ENCODE results near the gene CACNA1S.

DNA sequence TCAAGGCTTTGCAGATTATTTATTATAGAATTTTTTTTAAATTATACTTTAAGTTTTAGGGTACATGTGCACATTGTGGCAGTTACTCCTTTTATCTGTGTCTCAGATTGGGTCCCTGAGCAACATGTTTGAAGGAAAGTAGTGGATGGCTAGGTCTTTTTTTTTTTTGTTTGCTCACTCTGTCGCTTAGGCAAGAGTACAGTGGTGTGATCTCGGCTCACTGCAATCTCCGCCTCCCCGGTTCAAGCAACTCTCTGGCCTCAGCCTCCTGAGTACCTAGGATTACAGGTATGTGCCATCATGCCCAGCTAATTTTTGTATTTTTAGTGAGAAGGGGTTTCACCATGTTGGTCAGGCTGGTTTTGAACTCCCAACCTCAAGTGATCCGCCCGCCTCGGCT is 49.1 kb downstream of the CACNA1S start:
- TF ChIP-seq, protein P1, sequence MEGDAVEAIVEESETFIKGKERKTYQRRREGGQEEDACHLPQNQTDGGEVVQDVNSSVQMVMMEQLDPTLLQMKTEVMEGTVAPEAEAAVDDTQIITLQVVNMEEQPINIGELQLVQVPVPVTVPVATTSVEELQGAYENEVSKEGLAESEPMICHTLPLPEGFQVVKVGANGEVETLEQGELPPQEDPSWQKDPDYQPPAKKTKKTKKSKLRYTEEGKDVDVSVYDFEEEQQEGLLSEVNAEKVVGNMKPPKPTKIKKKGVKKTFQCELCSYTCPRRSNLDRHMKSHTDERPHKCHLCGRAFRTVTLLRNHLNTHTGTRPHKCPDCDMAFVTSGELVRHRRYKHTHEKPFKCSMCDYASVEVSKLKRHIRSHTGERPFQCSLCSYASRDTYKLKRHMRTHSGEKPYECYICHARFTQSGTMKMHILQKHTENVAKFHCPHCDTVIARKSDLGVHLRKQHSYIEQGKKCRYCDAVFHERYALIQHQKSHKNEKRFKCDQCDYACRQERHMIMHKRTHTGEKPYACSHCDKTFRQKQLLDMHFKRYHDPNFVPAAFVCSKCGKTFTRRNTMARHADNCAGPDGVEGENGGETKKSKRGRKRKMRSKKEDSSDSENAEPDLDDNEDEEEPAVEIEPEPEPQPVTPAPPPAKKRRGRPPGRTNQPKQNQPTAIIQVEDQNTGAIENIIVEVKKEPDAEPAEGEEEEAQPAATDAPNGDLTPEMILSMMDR (IDR thresholded peaks at IDR 0.05): no peak
- TF ChIP-seq EZH2 (IDR thresholded peaks at IDR 0.05): no peak

All from neural progenitor cell (in vitro differentiated cells).